ENCODE results near the gene PRMT2. TPM values are rescaled to one million over a fixed set of nuclear protein-coding genes. Genes with fewer than 3 reads are reported as not detected.

The PRMT2 gene
- total RNA-seq, 4 donors from 2014 or later, result 15.5 to 33.5 (median 25.1) TPM

GRCh38 chr21:46636550-46637285 is 1.2 kb downstream of the PRMT2 start:
- H3K9me3 ChIP-seq, result no peaks in the 10 kb centered on the region
- in situ Hi-C loops (cut with MboI; ENCODE audit: low sequenced_read_pairs in 4 of 4), result no loop called here

GRCh38 chr21:46637952-46638746 is 2.7 kb downstream of the PRMT2 start:
- H3K9me3 ChIP-seq, result no peaks in the 10 kb centered on the region
- TF ChIP-seq POLR2A (IDR thresholded peaks at IDR 0.05) (no peak), CTCF (IDR thresholded peaks at IDR 0.05 in 4 of 5, conservative IDR thresholded peaks at IDR 0.05 in 1 of 5) (no peak)
- in situ Hi-C loops (cut with MboI; ENCODE audit: low sequenced_read_pairs in 4 of 4), result no loop called here
- H3K4me3 ChIP-seq, result no peak overlapping the region
- no peaks in the 10 kb centered on the region for H3K27me3 ChIP-seq
- no peak overlapping the region for H3K27ac ChIP-seq
- peaks cover 21 to 32% of the 10 kb centered on the region in 2 donors for H3K4me1 ChIP-seq
- intact Hi-C loops (cut with DNase I; ENCODE audit: low total_unique reads), result no loop called here
- ATAC-seq (no peak), DNase-seq (no peak)
- peaks cover 0 to 7% of the 10 kb centered on the region in 2 donors for H3K36me3 ChIP-seq

More at GRCh38 chr21:46636550-46637285, 1.2 kb downstream of the PRMT2 start:
- Histone ChIP-seq H3K4me3 (peak overlapping the region in 3 of 4 donors; percentile 79 to 91 (median 84)), H3K27me3 (no peaks in the 10 kb centered on the region), H3K4me1 (peaks cover 21 to 32% of the 10 kb centered on the region in 2 donors), H3K27ac (peak overlapping the region in 2 of 4 donors; percentile 93 to 96), H3K36me3 (peaks cover 0 to 7% of the 10 kb centered on the region in 2 donors)
- intact Hi-C loops (cut with DNase I; ENCODE audit: low total_unique reads), result no loop called here
- ATAC-seq (no peak), DNase-seq (no peak)
- TF ChIP-seq CTCF (IDR thresholded peaks at IDR 0.05 in 4 of 5, conservative IDR thresholded peaks at IDR 0.05 in 1 of 5) (no peak), POLR2A (IDR thresholded peaks at IDR 0.05) (no peak)

- no peak overlapping the region for H3K27ac ChIP-seq
- no peak for ATAC-seq
- no peaks in the 10 kb centered on the region for H3K27me3 ChIP-seq
- no peak overlapping the region for H3K4me3 ChIP-seq
- H3K4me1 ChIP-seq, result peaks cover 21 to 30% of the 10 kb centered on the region in 2 donors
- in situ Hi-C loops (cut with MboI; ENCODE audit: low sequenced_read_pairs in 4 of 4) (no loop called here), intact Hi-C loops (cut with DNase I; ENCODE audit: low total_unique reads) (no loop called here)
- H3K36me3 ChIP-seq, result peaks cover 0 to 23% of the 10 kb centered on the region in 2 donors
- DNase-seq, result no peak
- TF ChIP-seq POLR2A (IDR thresholded peaks at IDR 0.05) (no peak), CTCF (IDR thresholded peaks at IDR 0.05 in 4 of 5, conservative IDR thresholded peaks at IDR 0.05 in 1 of 5) (peak in 1 of 5 experiments; percentile 19)
- H3K9me3 ChIP-seq, result no peaks in the 10 kb centered on the region
Observed at GRCh38 chr21:46639489-46640386, 4.3 kb downstream of the PRMT2 start.

GRCh38 chr21:46641656-46642055 is 6.2 kb downstream of the PRMT2 start:
- ATAC-seq (no peak), DNase-seq (no peak)
- Histone ChIP-seq H3K27me3 (no peaks in the 10 kb centered on the region), H3K36me3 (peaks cover 0 to 42% of the 10 kb centered on the region in 2 donors), H3K4me3 (no peak overlapping the region), H3K9me3 (no peaks in the 10 kb centered on the region), H3K4me1 (peaks cover 13 to 20% of the 10 kb centered on the region in 2 donors), H3K27ac (no peak overlapping the region)
- intact Hi-C loops (cut with DNase I; ENCODE audit: low total_unique reads), result no loop called here
- TF ChIP-seq POLR2A (IDR thresholded peaks at IDR 0.05) (no peak), CTCF (IDR thresholded peaks at IDR 0.05 in 4 of 5, conservative IDR thresholded peaks at IDR 0.05 in 1 of 5) (no peak)
- in situ Hi-C loops (cut with MboI; ENCODE audit: low sequenced_read_pairs in 4 of 4), result no loop called here
